Activated naive CD8-positive, alpha-beta T cell treated with anti-CD3 and anti-CD28 coated beads, Interleukin-2, amount 50 U/mL, for 16 hours (primary cell): ENCODE results near the gene TACSTD2.
"Not testable (repeated sequence)": the region's sequence is repeated elsewhere in the genome, so short reads cannot be mapped to it uniquely, and the experiment has no call there.

Experiments
- DNase-seq: peaks from one replicate; pipeline ENCODE4 v3.0.0-alpha.2; 2020; ENCODE audit warnings: low read depth, low spot score

Gene TACSTD2

DNA sequence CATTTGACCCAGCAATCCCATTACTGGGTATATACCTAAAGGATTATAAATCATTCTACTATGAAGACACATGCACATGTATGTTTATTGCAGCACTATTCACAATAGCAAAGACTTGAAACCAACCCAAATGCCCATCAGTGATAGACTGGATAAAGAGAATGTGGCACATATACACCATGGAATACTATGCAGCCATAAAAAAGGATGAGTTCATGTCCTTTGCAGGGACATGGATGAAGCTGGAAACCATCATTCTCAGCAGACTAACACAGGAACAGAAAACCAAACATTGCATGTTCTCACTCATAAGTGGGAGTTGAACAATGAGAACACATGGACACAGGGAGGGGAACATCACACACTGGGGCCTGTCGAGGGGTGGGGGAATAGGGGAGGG lies 13.3 kb downstream of the TACSTD2 start:
- not testable (repeated sequence) for DNase-seq

DNA sequence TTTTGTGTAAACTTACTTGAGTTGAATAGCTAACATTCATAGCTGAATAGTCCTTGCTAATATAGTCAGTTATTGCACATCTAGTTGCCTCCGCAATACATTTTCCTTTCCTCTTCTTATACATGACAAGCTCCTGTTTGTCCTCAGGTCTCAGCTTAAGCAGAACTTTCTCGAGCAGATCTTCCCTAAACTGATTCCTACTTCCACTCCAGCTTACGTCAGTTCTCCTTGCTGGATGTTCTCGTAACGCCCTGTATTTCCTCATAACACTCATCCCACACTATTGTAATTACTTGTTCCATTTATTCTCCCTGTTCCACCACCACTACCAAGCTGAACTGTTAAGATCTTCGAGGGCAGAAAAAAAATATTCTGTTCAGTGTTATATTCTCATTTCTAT lies 15.4 kb downstream of the TACSTD2 start:
- no peak for DNase-seq

DNA sequence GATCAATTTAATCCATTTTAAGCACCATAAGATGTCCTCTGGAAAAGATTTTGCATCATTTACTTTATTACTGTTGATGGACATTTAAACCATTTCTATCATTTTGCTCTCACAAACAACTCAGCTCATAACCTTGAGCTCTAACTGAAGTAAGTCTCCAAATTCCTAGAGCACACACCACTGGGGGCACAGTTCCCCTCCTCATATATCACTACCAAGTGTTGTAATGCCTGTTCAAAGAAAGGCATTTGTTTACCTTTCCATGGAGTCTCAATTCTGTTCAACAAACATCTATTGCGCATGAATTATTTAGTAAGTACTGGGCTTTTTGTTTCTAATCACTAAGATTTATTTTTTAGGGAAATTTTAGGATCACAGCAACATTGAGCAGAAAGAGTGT lies 21.7 kb downstream of the TACSTD2 start:
- no peak for DNase-seq

DNA sequence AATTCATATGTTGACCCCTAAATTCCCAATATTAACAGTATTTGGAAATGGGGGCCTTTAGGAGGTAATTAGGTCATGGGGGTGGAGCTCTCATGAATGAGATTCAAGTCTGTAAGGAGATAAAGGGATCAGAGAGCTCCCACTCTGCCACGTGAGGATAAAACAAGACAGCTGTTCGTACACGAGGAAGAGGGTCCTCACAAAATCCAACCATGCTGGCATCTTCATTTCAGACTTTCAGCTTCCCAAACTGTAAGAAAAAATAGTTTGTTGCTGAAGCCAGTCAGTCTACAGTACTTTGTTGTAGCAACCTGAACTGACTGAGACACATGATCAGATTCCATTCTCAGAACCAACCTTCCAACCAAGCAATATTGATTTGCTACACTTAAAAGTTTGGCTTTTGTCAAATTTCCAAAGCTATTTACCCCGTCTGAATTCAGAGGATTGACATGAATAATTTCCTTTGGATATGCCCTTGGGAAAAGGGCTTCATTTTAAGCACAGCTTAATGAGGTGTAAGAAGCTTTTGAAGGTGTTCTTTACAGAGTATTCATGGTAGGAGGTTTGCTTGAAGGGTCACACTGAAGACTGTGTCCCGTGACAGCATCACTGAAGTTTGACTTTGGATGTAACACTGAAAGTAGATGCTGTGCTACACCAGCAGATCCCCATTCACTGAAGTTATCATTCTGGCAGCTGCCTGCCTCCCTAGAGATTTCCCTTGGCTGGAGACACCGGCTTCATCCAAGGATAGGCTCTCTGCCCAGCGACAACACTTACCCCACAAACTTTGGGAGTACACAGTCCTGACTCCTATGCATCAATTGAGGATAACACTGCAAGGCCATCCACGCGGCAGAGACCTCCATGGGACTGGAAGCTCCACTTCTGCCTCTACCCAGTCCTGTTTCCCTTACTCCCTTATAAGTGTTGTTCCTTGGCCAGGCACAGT lies 25.6 kb downstream of the TACSTD2 start:
- DNase-seq = no peak

DNA sequence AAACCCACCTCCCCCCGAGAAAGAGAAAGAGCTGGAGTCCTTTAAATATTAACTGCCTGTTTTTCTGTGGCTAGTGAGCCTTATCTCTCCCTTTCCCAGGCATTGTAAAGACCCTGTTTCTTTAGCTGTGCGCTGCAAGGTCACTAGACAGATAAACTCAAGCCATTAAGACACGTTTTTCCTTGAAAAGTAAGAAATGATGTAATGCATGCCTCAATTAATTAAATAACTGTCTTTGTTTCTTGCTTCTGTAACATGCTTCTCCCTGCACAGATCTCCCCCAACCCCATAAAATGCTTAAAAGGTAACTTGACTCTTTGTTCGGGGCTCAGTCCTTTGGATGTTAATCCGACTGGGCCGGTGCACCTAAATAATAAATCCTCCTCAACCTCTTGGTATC lies 27.8 kb downstream of the TACSTD2 start:
- not testable (repeated sequence) for DNase-seq

DNA sequence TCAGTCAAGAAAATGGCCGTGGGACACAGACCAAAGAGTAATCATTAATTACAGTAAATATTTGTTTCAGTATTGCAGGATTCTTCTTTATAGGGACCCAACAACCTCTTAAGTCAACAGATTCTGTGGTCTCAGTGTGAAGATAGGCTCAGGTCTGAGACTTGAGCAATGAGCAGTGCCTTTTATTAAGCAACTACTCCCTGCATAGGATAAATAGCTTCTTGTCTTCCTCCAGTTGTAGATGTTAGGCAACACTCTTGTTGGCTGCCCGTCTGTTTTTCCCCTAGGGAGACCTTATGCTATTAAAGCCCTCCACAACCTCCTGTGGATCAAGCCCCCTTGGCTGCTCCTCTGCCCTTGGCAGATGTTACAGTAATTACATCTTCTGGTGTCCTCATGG lies 28.7 kb downstream of the TACSTD2 start:
- no peak for DNase-seq

DNA sequence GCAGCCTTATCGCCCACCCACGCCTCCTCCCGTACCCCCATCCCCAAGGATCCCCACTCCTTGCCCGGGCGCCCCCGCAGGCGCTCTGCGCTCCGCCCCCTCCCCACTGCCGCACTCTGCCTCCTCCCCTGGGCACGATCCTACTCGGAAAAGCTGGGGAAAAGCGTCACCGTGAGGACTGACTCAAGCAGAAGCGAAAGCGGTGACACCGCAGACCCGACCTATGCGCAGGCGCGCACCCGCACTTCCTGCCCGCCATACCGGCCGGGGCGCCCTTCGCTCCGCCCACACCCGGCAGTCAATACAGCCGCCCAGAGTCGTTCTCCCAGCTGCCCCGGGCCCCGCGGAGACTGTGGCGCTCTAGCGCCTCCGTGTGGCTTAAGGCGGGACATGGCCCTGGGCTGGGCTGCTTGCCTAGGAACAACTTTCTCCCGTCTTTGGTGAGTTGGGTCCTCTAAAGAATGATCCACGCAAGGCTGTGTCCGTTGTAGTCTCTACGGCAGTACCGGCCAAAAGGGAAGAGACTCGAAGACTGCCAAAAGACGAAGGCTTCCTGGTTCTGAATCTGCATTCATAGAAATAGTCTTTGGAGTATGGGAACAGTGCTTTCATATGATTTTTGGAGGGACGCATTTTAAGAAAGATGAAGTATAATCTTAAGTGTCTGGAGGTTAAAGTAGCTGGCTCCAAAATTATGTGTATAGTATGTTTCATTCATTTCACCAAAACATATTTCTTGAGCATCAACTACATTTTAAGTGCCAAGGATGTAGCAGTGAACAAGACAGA lies 30.3 kb downstream of the TACSTD2 start, which contains the start of gene OMA1:
Gene OMA1, minus strand, starts transcription at position 207 of the 789 bp plus-strand sequence. CDS start 7,432 bp downstream, outside the sequence.
- DNase-seq = peak; percentile 96

DNA sequence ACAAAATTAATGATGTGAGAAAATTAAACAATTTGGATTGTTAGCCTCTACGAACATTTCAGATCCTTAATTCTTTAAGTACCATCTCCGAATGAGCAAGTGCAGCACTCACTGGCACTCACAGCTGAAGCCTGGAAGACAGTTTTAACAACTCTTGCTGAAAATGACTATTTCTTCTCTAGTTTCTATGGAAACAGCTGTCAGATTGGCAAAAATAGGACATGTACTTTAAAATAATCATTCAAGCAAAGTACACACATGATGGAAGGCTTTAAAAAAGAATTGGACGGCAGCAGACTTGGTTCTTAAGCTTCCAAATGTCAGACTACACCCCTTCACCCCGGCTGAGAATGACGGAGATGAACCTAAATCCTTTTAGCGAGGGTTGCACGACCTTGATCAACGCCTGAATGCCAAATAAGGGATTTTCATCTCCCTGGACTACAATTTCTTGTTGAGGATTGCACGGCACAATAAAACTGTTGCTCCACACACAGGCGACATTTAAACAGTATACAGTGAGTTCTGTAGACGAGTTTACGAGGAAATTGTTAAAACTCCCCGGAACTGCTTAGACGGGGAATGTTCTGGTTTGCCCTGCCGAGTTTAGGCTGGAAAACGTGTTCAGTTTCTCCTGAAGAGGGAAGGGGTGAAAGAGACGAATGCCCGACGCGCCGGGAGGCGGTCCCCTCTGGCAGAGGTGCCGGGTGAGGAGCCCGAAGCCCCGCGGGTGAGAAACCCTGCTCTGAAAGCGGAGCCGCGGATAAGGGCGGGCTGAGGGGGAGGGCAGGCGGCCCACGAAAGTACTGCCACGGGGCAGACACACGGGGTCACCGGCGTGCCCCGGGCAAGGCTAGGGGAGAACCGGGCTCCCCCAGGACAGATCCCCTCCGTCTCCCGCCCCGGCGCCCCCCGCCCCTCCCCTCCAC lies 31.2 kb downstream of the TACSTD2 start:
- peak; percentile 38 for DNase-seq

DNA sequence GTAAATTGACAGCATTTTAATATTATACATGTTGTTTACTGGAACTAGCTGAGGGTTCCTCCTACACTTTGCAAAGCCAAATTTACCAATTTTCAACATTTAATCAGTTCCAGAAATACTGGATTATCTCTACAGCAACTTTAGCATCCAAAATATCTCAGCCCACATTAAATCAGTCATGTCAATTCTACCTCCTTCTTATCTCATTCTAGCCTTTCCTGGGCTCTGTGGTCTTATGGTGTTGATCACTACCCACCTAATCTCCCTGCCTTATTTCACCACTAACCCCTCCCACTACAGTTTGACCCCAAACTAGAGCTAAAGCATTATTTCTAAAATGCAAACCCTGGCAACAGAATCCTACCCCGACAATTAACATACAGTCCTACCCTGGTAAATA lies 33.8 kb downstream of the TACSTD2 start:
- DNase-seq = no peak

DNA sequence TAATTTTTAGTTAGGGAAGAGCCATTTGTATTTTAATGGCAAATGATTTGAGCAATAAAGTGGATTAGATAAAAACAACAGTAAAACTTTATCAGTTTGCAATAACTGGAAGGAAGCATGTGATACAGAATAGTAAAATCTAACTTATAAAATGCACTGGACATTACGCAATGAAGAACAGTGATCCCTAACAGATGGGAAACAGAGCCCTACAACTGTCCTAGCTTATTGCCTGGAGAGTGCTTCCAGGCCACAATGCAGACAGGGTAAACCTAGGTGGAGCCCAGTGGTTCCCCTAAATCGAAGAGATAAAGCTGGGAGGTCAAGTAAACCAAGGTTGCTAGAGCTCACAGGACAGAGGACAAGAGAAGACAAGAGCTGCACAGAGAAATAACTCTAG lies 37.5 kb downstream of the TACSTD2 start:
- DNase-seq = no peak

DNA sequence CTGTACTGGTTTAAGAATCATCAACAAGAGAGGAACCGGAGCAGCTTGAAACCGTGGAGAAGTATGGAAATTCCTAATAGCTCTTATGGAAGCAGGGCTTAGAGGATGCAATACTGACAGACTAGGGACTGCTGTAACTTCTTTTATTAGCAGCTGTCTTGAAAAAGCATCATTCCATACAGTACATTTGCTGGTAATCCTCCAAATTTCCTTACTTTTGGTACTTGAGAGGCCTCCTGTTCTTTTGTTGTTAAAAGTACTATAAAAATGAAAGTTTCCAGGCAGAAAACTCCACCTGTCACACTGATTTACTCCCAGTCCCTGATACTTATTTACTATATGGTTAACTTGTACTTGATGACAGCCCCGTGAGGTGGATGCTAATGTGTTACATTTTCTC lies 38.2 kb downstream of the TACSTD2 start:
- DNase-seq = no peak

DNA sequence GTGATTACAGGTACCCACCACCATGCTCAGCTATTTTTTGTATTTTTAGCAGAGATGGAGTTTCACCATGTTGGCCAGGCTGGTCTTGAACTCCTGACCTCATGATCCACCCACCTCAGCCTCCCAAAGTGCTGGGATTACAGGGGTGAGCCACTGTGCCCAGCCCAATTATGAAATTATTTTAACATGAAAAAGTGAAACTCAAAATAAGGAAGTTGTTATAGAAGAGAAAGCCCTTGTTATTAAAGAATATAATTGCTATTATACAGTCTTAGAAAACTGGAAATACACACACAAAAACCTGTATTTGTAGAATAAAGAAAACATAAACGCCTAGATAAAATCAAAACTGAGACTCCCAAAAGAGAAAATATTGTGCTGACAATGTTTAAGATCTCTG lies 45.2 kb downstream of the TACSTD2 start:
- DNase-seq = not testable (repeated sequence)

DNA sequence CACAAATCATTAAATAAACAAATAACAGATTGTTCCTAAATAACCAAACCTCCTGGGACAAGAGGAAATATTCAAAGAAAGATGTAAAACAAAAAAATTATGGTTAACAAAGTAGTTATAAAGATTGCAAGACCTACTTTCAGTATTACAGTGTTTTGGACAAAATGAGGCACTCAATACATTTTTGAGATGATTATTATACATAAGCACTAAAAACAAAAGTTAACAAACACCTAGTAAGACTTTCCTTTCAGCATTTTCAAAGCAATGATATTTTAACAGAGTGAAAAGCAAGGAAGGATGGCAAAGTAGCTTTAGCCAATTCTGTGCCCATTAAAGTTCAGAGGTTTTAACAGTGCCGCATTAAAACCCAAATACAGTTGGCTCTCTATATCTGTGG lies 47.8 kb downstream of the TACSTD2 start:
- DNase-seq = no peak

DNA sequence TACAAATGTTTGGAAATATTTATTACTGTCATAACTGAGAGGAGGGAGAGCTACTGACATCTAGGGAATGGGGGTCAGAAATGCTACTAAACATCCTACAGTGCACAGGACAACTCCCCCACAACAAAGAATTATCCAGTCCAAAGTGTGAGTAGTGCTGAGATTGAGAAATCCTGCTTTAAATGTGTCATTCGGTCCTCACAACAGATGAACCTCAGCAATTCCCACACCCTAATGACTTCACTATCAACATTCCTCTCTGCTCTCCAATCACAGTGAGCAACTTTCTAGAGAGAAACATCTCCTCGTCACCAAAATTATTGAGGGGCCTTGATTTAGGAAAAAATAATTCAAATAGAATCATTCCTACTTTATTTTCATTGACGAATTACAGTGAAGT lies 48.5 kb downstream of the TACSTD2 start:
- DNase-seq = no peak
